K562 (cell line): ENCODE measurements around the gene DNAJB2. TPM values are rescaled to one million over a fixed set of nuclear protein-coding genes. Genes with fewer than 3 reads are reported as not detected.

Source experiments
- C11orf30 ChIP-seq: fragments of 450-650 bp; IDR thresholded peaks from 2 replicates; pipeline ENCODE4 v1.6.1; 2016; ENCODE audit warnings: low read depth, mild to moderate bottlenecking
- ETV1 ChIP-seq: fragments of 450-650 bp; conservative IDR thresholded peaks from 2 replicates; pipeline ENCODE4 v1.6.1; 2016; ENCODE audit warnings: missing genetic modification characterization, control low read depth, low read depth, missing compliant biosample characterization
- ETV5 ChIP-seq: sonication (generic); formaldehyde crosslinking; IDR thresholded peaks from 2 replicates; pipeline ENCODE4 v1.4.0; 2020; ENCODE audit warnings: low read depth, mild to moderate bottlenecking, missing genetic modification reagents
- FOXA3 ChIP-seq, 2 experiments: fragments of 450-650 bp in 1 of 2; sonication (generic) in 1 of 2; formaldehyde crosslinking; IDR thresholded peaks in 1 of 2; conservative IDR thresholded peaks in 1 of 2; 2 replicates each; pipeline versions ENCODE4 v1.4.0 to v1.8.0; 2020 to 2022; ENCODE audit warnings: mild to moderate bottlenecking in 2 of 2, missing genetic modification reagents in 1 of 2
- KHSRP ChIP-seq: fragments of 450-650 bp; IDR thresholded peaks from 2 replicates; pipeline ENCODE4 v1.6.1; 2017
- KLF1 ChIP-seq: fragments of 450-650 bp; IDR thresholded peaks from 2 replicates; pipeline ENCODE4 v1.6.1; 2016; ENCODE audit warnings: missing genetic modification characterization, missing compliant biosample characterization
- MAFG ChIP-seq: fragments of 450-650 bp; conservative IDR thresholded peaks from 2 replicates; pipeline ENCODE4 v1.6.1; 2016; ENCODE audit warnings: missing genetic modification characterization, missing compliant biosample characterization
- MTA2 ChIP-seq: fragments of 450-650 bp; IDR thresholded peaks from 2 replicates; pipeline ENCODE4 v1.6.1; 2016; ENCODE audit warnings: low read depth
- PRMT5 ChIP-seq: sonication (generic); formaldehyde crosslinking; IDR thresholded peaks from 2 replicates; pipeline ENCODE4 v1.5.0; 2020; ENCODE audit warnings: missing genetic modification reagents
- RFX5 ChIP-seq: IDR thresholded peaks from 2 replicates; pipeline ENCODE4 v1.6.1; 2011; ENCODE audit warnings: low read depth, mild to moderate bottlenecking, improper control_type of control experiment, low read length
- SMARCA5 ChIP-seq: fragments of 450-650 bp; IDR thresholded peaks from 2 replicates; pipeline ENCODE4 v1.6.1; 2016
- XRCC3 ChIP-seq: fragments of 450-650 bp; IDR thresholded peaks from 2 replicates; pipeline ENCODE4 v1.6.1; 2017; ENCODE audit warnings: mild to moderate bottlenecking, moderate library complexity
- ZFP1 ChIP-seq: fragments of 450-650 bp; formaldehyde crosslinking; IDR thresholded peaks from 2 replicates; pipeline ENCODE4 v1.4.0; 2020; ENCODE audit warnings: mild to moderate bottlenecking, mixed read lengths
- ZNF146 ChIP-seq: IDR thresholded peaks from one replicate; pipeline ENCODE4 v1.6.1; 2018; ENCODE audit warnings: missing compliant biosample characterization; ENCODE audit not compliant: unreplicated experiment
- polyA plus RNA-seq, 8 experiments: library from polyadenylated mRNA; depleted of rRNA in 4 of 8; stranded (reverse) in 5 of 8; unstranded in 3 of 8; fragments of >200 nt; fragmentation: Nextera tagmentation in 2 of 8; fragmentation: Illumina TruSeq in 1 of 8; extraction: Ambion mirVana in 2 of 8; extraction: Trizol in 1 of 8; gene quantifications; 2 replicates each; pipeline versions ENCODE4 v1.2.1 to v1.2.3, GENCODE V29; 2011 to 2014; ENCODE audit warnings: inconsistent platforms in 1 of 8, missing spikeins in 1 of 8
- total RNA-seq, 7 experiments: library from RNA; depleted of rRNA in 6 of 7; stranded (reverse); fragments of >200 nt in 6 of 7; fragmentation: Illumina TruSeq in 2 of 7; extraction: Trizol in 2 of 7; gene quantifications; 2 replicates each; pipeline versions ENCODE4 v1.2.1 to v1.2.3, GENCODE V29; 2011 to 2021; ENCODE audit warnings: low replicate concordance in 1 of 7
- TF ChIP-seq, protein P1 (sequence below): sonication (generic); formaldehyde crosslinking; IDR thresholded peaks from 2 replicates; pipeline ENCODE4 v1.4.0; 2020; ENCODE audit warnings: mild to moderate bottlenecking, missing genetic modification reagents
- TF ChIP-seq, protein P2 (sequence below), 2 experiments: fragments of 450-650 bp; conservative IDR thresholded peaks; 2 replicates each; pipeline ENCODE4 v1.6.1; 2017; ENCODE audit warnings: mild to moderate bottlenecking in 2 of 2, moderate library complexity in 2 of 2
- TF ChIP-seq, protein P3 (sequence below): fragments of 250-450 bp; sonication (Bioruptor Pico); IDR thresholded peaks from 2 replicates; pipeline ENCODE4 v1.8.0; 2021; ENCODE audit warnings: moderate library complexity, mild to moderate bottlenecking, inconsistent platforms
- TF ChIP-seq, protein P4 (sequence below): fragments of 450-650 bp; formaldehyde crosslinking; IDR thresholded peaks from 2 replicates; pipeline ENCODE4 v1.4.0; 2022; ENCODE audit warnings: missing genetic modification characterization
- TF ChIP-seq, protein P5 (sequence below): fragments of 450-650 bp; formaldehyde crosslinking; IDR thresholded peaks from 2 replicates; pipeline ENCODE4 v1.4.0; 2020; ENCODE audit warnings: mild to moderate bottlenecking, moderate library complexity
- TF ChIP-seq, protein P6 (sequence below): fragments of 250-450 bp; sonication (Bioruptor Pico); IDR thresholded peaks from 2 replicates; pipeline ENCODE4 v1.5.1; 2021; ENCODE audit warnings: mild to moderate bottlenecking

DNAJB2 gene
- total and polyA plus RNA-seq, 9 of the 15 experiments (the other 6 are each of a cell fraction or from before 2014, with no cell fraction given) = 0.08 to 3.0 (median 2.2) TPM; not detected in 1

DNA sequence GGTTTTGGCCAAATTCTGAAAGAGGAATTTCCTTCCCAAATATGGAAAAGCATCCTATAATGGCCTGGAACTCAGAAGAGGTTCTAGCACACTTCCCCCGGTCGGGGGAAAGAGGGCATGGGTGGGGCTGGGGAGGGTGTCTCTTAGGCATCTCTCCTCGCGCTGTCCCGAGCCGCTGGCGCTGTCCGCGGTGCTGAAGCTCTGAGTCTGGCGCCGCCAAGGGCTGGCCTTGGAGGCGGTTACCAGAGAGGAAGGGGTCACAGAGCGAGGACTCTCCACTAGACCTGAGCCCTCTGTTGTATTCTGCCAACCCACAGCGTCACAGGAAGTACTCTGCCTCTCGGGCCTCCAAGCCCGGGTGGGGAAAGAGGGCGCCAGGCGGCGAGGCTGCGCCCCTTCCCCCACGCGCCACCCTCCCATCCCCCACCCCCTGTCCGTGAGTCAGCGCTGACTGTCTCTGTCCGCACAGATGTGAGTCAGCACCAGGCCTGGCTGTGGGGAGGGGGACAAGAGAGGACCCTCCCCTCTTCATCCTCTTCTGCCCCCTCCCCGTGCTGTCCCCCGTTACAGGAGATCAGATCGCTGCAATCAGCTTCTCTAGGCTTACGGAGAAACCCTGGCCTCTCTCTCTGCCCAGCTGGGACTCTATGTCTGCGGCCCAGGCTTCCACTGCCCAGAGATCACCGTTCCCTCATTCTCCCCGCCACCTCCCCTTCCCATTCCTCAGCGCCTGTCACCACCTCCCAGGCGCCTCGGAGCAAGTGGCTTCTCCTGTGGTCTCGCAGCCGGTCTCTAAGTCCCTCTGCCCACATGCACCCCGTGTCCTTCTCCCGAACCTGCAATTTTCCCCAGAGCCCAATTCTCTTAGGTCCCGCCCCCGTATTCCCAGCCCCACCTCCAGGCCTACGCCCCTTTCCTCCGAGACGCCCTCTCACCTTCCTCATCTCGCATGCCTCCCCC lies 29.3 kb downstream of the DNAJB2 start (continued):
- TF ChIP-seq, protein P1, sequence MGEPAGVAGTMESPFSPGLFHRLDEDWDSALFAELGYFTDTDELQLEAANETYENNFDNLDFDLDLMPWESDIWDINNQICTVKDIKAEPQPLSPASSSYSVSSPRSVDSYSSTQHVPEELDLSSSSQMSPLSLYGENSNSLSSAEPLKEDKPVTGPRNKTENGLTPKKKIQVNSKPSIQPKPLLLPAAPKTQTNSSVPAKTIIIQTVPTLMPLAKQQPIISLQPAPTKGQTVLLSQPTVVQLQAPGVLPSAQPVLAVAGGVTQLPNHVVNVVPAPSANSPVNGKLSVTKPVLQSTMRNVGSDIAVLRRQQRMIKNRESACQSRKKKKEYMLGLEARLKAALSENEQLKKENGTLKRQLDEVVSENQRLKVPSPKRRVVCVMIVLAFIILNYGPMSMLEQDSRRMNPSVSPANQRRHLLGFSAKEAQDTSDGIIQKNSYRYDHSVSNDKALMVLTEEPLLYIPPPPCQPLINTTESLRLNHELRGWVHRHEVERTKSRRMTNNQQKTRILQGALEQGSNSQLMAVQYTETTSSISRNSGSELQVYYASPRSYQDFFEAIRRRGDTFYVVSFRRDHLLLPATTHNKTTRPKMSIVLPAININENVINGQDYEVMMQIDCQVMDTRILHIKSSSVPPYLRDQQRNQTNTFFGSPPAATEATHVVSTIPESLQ (CRISPR knock-in tag) = 0 out of 2 replicates have a peak, but pooled peaks have one; percentile 24
- TF ChIP-seq ZFP1 (CRISPR knock-in tag) (no peak), ETV1 (tag) (no peak), SMARCA5 (no peak), MTA2 (no peak), RFX5 (no peak), KLF1 (tag) (no peak), FOXA3 (CRISPR knock-in tag; conservative IDR thresholded peaks at IDR 0.05 in 1 of 2, IDR thresholded peaks at IDR 0.05 in 1 of 2) (no peak), ZNF146 (CRISPR knock-in tag) (no peak), MAFG (tag) (peak; percentile 22; the same call in 1 of the 2 replicates), ETV5 (CRISPR knock-in tag) (peak; percentile 42; the same call in 1 of the 2 replicates), XRCC3 (no peak), C11orf30 (peak; percentile 67), PRMT5 (CRISPR knock-in tag) (peak; percentile 94), KHSRP (no peak)
- TF ChIP-seq, protein P2, sequence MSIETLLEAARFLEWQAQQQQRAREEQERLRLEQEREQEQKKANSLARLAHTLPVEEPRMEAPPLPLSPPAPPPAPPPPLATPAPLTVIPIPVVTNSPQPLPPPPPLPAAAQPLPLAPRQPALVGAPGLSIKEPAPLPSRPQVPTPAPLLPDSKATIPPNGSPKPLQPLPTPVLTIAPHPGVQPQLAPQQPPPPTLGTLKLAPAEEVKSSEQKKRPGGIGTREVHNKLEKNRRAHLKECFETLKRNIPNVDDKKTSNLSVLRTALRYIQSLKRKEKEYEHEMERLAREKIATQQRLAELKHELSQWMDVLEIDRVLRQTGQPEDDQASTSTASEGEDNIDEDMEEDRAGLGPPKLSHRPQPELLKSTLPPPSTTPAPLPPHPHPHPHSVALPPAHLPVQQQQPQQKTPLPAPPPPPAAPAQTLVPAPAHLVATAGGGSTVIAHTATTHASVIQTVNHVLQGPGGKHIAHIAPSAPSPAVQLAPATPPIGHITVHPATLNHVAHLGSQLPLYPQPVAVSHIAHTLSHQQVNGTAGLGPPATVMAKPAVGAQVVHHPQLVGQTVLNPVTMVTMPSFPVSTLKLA (conservative IDR thresholded peaks at IDR 0.05) = peak; percentile 84 to 90
- TF ChIP-seq, protein P3, sequence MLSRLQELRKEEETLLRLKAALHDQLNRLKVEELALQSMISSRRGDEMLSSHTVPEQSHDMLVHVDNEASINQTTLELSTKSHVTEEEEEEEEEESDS (CRISPR knock-in tag) = no peak
- TF ChIP-seq, protein P4, sequence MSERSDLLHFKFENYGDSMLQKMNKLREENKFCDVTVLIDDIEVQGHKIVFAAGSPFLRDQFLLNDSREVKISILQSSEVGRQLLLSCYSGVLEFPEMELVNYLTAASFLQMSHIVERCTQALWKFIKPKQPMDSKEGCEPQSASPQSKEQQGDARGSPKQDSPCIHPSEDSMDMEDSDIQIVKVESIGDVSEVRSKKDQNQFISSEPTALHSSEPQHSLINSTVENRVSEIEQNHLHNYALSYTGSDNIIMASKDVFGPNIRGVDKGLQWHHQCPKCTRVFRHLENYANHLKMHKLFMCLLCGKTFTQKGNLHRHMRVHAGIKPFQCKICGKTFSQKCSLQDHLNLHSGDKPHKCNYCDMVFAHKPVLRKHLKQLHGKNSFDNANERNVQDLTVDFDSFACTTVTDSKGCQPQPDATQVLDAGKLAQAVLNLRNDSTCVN (CRISPR knock-in tag) = no peak
- TF ChIP-seq, protein P5, sequence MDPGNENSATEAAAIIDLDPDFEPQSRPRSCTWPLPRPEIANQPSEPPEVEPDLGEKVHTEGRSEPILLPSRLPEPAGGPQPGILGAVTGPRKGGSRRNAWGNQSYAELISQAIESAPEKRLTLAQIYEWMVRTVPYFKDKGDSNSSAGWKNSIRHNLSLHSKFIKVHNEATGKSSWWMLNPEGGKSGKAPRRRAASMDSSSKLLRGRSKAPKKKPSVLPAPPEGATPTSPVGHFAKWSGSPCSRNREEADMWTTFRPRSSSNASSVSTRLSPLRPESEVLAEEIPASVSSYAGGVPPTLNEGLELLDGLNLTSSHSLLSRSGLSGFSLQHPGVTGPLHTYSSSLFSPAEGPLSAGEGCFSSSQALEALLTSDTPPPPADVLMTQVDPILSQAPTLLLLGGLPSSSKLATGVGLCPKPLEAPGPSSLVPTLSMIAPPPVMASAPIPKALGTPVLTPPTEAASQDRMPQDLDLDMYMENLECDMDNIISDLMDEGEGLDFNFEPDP (CRISPR knock-in tag) = no peak
- TF ChIP-seq, protein P6, sequence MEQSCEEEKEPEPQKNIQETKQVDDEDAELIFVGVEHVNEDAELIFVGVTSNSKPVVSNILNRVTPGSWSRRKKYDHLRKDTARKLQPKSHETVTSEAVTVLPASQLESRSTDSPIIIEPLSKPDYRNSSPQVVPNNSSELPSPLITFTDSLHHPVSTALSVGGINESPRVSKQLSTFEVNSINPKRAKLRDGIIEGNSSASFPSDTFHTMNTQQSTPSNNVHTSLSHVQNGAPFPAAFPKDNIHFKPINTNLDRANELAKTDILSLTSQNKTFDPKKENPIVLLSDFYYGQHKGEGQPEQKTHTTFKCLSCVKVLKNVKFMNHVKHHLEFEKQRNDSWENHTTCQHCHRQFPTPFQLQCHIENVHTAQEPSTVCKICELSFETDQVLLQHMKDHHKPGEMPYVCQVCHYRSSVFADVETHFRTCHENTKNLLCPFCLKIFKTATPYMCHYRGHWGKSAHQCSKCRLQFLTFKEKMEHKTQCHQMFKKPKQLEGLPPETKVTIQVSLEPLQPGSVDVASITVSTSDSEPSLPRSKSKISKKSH (CRISPR knock-in tag) = no peak
